Tibial nerve (tissue), 4 donors: ENCODE data around the gene USP32.

Experiments
- CTCF ChIP-seq, 5 experiments: fragments of 200-600 bp in 3 of 5; fragments of 450-650 bp in 2 of 5; sonication (generic) in 3 of 5; IDR thresholded peaks; one replicate each; pipeline ENCODE4 v1.5.1; 2016 to 2019; ENCODE audit warnings: antibody characterized with exemption in 5 of 5, mild to moderate bottlenecking in 3 of 5, moderate library complexity in 2 of 5
- EP300 ChIP-seq, 2 donors: sonication (generic); formaldehyde crosslinking; IDR thresholded peaks; one replicate each; pipeline ENCODE4 v1.6.1; 2017; ENCODE audit warnings: antibody characterized with exemption in 2 of 2, mild to moderate bottlenecking in 1 of 2

- TF ChIP-seq CTCF (IDR thresholded peaks at IDR 0.05), result no peak
- TF ChIP-seq EP300 (IDR thresholded peaks at IDR 0.05), result no peak
Observed at GRCh38 chr17:60248618-60249289, 143.2 kb downstream of the USP32 start.
